H9 (cell line): ENCODE data around the gene ZMAT3. TPM values are rescaled to one million over a fixed set of nuclear protein-coding genes. Genes with fewer than 3 reads are reported as not detected.

Source experiments
- DNase-seq: peaks from one replicate; pipeline ENCODE4 v3.0.0-alpha.2; 2017
- H2AFZ ChIP-seq: one replicate; pipeline ENCODE4 v1.6.1; 2013; ENCODE audit warnings: mild to moderate bottlenecking, low read length, control low read depth, moderate library complexity
- H2AK5ac ChIP-seq: 2 replicates; pipeline ENCODE4 v1.6.1; 2013; ENCODE audit warnings: low read length, control low read depth, mixed read lengths; ENCODE audit not compliant: insufficient read length
- H2BK120ac ChIP-seq: one replicate; pipeline ENCODE4 v1.6.1; 2013; ENCODE audit warnings: low read depth, mild to moderate bottlenecking, low read length, control low read depth, inconsistent platforms; ENCODE audit not compliant: poor library complexity, severe bottlenecking
- H2BK12ac ChIP-seq: 2 replicates; pipeline ENCODE4 v1.6.1; 2013; ENCODE audit warnings: low read length, control low read depth, mixed read lengths, low read depth; ENCODE audit not compliant: insufficient read length
- H2BK15ac ChIP-seq: 2 replicates; pipeline ENCODE4 v1.6.1; 2013; ENCODE audit warnings: low read depth, low read length, control low read depth
- H2BK20ac ChIP-seq: one replicate; pipeline ENCODE4 v1.6.1; 2013; ENCODE audit warnings: low read depth, mild to moderate bottlenecking, low read length, control low read depth, inconsistent platforms; ENCODE audit not compliant: poor library complexity, severe bottlenecking
- H2BK5ac ChIP-seq: 2 replicates; pipeline ENCODE4 v1.6.1; 2013; ENCODE audit warnings: low read length, control low read depth, mixed read lengths; ENCODE audit not compliant: insufficient read length
- H3K14ac ChIP-seq: 2 replicates; pipeline ENCODE4 v1.6.1; 2013; ENCODE audit warnings: low read length, control low read depth; ENCODE audit not compliant: insufficient read depth
- H3K18ac ChIP-seq: 2 replicates; pipeline ENCODE4 v1.6.1; 2013; ENCODE audit warnings: low read depth, mild to moderate bottlenecking, mixed read lengths, low read length, control low read depth; ENCODE audit not compliant: insufficient read length
- H3K23ac ChIP-seq: 2 replicates; pipeline ENCODE4 v1.6.1; 2013; ENCODE audit warnings: low read length, control low read depth, mixed read lengths, low read depth; ENCODE audit not compliant: insufficient read length
- H3K23me2 ChIP-seq: 2 replicates; pipeline ENCODE4 v1.6.1; 2013; ENCODE audit warnings: low read depth, mild to moderate bottlenecking, mixed read lengths, low read length, control low read depth; ENCODE audit not compliant: insufficient read length, poor library complexity, severe bottlenecking
- H3K27ac ChIP-seq: 2 replicates; pipeline ENCODE4 v1.5.1; 2013; ENCODE audit warnings: low read length, control low read depth, mixed read lengths, low read depth; ENCODE audit not compliant: insufficient read length
- H3K27me3 ChIP-seq: 2 replicates; pipeline ENCODE4 v1.6.1; 2013; ENCODE audit warnings: low read length, control low read depth, inconsistent platforms; ENCODE audit not compliant: insufficient read depth
- H3K4ac ChIP-seq: 2 replicates; pipeline ENCODE4 v1.6.1; 2013; ENCODE audit warnings: low read depth, mild to moderate bottlenecking, control low read depth, inconsistent platforms, low read length, moderate library complexity
- H3K4me1 ChIP-seq: 2 replicates; pipeline ENCODE4 v1.6.1; 2013; ENCODE audit warnings: low read length, control low read depth, inconsistent platforms; ENCODE audit not compliant: insufficient read depth
- H3K4me2 ChIP-seq: 2 replicates; pipeline ENCODE4 v1.6.1; 2013; ENCODE audit warnings: low read length, control low read depth, mixed read lengths; ENCODE audit not compliant: insufficient read length, insufficient read depth
- H3K56ac ChIP-seq: 2 replicates; pipeline ENCODE4 v1.6.1; 2013; ENCODE audit warnings: low read depth, mild to moderate bottlenecking, mixed read lengths, low read length, control low read depth; ENCODE audit not compliant: insufficient read length
- H3K79me1 ChIP-seq: 2 replicates; pipeline ENCODE4 v1.6.1; 2013; ENCODE audit warnings: low read depth, mild to moderate bottlenecking, moderate library complexity, low read length, control low read depth, inconsistent platforms; ENCODE audit not compliant: insufficient read depth, poor library complexity, severe bottlenecking
- H3K79me2 ChIP-seq: 2 replicates; pipeline ENCODE4 v1.6.1; 2013; ENCODE audit warnings: low read length, control low read depth, inconsistent platforms; ENCODE audit not compliant: insufficient read depth
- H3K9ac ChIP-seq: 2 replicates; pipeline ENCODE4 v1.6.1; 2013; ENCODE audit warnings: low read length, control low read depth, mixed read lengths; ENCODE audit not compliant: insufficient read length; ENCODE audit errors: extremely low read depth
- H3K9me3 ChIP-seq: one replicate; pipeline ENCODE4 v1.6.1; 2013; ENCODE audit warnings: low read depth, low read length, inconsistent platforms; ENCODE audit not compliant: control insufficient read depth
- H3T11ph ChIP-seq: one replicate; pipeline ENCODE4 v1.6.1; 2013; ENCODE audit warnings: mild to moderate bottlenecking, low read length, control low read depth, inconsistent platforms
- H4K20me1 ChIP-seq: one replicate; pipeline ENCODE4 v1.6.1; 2013; ENCODE audit not compliant: control insufficient read depth, insufficient read length, insufficient read depth
- H4K5ac ChIP-seq: 2 replicates; pipeline ENCODE4 v1.6.1; 2013; ENCODE audit warnings: low read depth, mild to moderate bottlenecking, mixed read lengths, low read length, control low read depth; ENCODE audit not compliant: insufficient read length
- H4K8ac ChIP-seq: replicated peaks from 2 replicates; pipeline ENCODE4 v1.6.1; 2013; ENCODE audit warnings: low read length, control low read depth, mixed read lengths, low read depth; ENCODE audit not compliant: insufficient read length
- H4K91ac ChIP-seq: 2 replicates; pipeline ENCODE4 v1.6.1; 2013; ENCODE audit warnings: low read depth, mild to moderate bottlenecking, moderate library complexity, mixed read lengths, low read length, control low read depth; ENCODE audit not compliant: insufficient read length
- H3K27ac Mint-ChIP-seq, 3 experiments: 2 replicates in 2 of 3; 3 replicates in 1 of 3; pipeline ENCODE4 v1.8.0; 2020 to 2021; ENCODE audit warnings: mixed read lengths in 3 of 3, mild to moderate bottlenecking in 1 of 3, moderate library complexity in 1 of 3
- H3K27me3 Mint-ChIP-seq: 2 replicates; pipeline ENCODE4 v1.8.0; 2021; ENCODE audit warnings: low read depth, mild to moderate bottlenecking, moderate library complexity, mixed read lengths
- H3K36me3 Mint-ChIP-seq, 3 experiments: 2 replicates in 2 of 3; 3 replicates in 1 of 3; pipeline ENCODE4 v1.8.0; 2020 to 2021; ENCODE audit warnings: low read depth in 3 of 3, mixed read lengths in 3 of 3; ENCODE audit not compliant: insufficient read depth in 1 of 3
- H3K4me1 Mint-ChIP-seq, 2 experiments: 2 replicates each; pipeline ENCODE4 v1.8.0; 2020; ENCODE audit warnings: mixed read lengths in 2 of 2
- H3K4me3 Mint-ChIP-seq, 2 experiments: 2 replicates in 1 of 2; 3 replicates in 1 of 2; pipeline ENCODE4 v1.8.0; 2020 to 2021; ENCODE audit warnings: mild to moderate bottlenecking in 2 of 2, mixed read lengths in 2 of 2, moderate library complexity in 1 of 2
- H3K9me3 Mint-ChIP-seq, 2 experiments: 2 replicates in 1 of 2; 3 replicates in 1 of 2; pipeline ENCODE4 v1.8.0; 2020; ENCODE audit warnings: mild to moderate bottlenecking in 2 of 2, mixed read lengths in 2 of 2, moderate library complexity in 1 of 2
- CTCF ChIP-seq: fragments of 200-600 bp; sonication (generic); conservative IDR thresholded peaks from 3 replicates; pipeline ENCODE4 v1.8.0; 2021; ENCODE audit warnings: antibody characterized with exemption, mild to moderate bottlenecking
- WGBS: extraction: QIAGEN DNeasy Blood & Tissue Kit; methylation state at CpG from one replicate; pipeline ENCODE4 v1.1.7; 2013; ENCODE audit warnings: missing lambda C conversion rate, low lambda C conversion rate, mixed read lengths; ENCODE audit not compliant: insufficient read length; ENCODE audit errors: extremely low coverage; 5-methylcytosine and 5-hydroxymethylcytosine counted together
- total RNA-seq: library from RNA; stranded (reverse); gene quantifications from 2 replicates; pipeline ENCODE4 v1.2.1, GENCODE V29; 2021

Gene ZMAT3
- total RNA-seq, 1 experiment from 2014 or later: 9.4 TPM

DNA sequence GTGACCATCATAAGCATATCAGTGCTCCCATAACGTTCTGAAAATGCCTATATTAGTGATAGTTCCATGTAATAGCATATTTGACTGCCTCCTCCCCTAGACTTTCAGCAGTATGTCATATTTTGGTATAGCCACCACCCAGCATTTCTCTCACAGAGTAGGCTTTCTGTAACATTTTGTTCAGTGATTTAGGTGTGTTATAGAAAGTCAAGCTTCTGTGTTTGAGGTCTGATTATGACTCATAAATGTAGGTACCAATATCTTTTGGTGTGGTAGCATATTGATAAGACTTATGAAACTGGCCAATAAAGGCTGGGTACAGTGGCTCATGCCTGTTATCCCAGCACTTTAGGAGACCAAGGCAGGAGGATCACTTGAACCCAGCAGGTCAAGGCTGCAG is 34.3 kb upstream of the ZMAT3 start:
- H3K23me2 ChIP-seq: no peaks in the 10 kb centered on the region
- TF ChIP-seq CTCF: no peak
- no peaks in the 10 kb centered on the region for H3K79me2 ChIP-seq
- H2BK12ac ChIP-seq: no peak overlapping the region
- Mint-ChIP-seq H3K27me3 (no peaks in the 10 kb centered on the region; the same call in 1 of the 2 replicates), H3K9me3 (peaks cover 6 to 7% of the 10 kb centered on the region in 2 experiments; a peak in 4 of 5 replicates), H3K27ac (no peak overlapping the region), H3K4me3 (no peak overlapping the region), H3K4me1 (no peaks in the 10 kb centered on the region), H3K36me3 (peaks cover 0 to 6% (median 5%) of the 10 kb centered on the region in 3 experiments; a peak in 2 of 7 replicates)
- no peak overlapping the region for H3T11ph ChIP-seq
- H4K5ac ChIP-seq: no peak overlapping the region
- H2AFZ ChIP-seq: no peak overlapping the region
- H3K4ac ChIP-seq: no peak overlapping the region
- no peak overlapping the region for H3K4me2 ChIP-seq
- no peak overlapping the region for H2BK5ac ChIP-seq
- no peak overlapping the region for H2BK15ac ChIP-seq
- no peaks in the 10 kb centered on the region for H3K9me3 ChIP-seq
- H3K14ac ChIP-seq: no peak overlapping the region
- H3K79me1 ChIP-seq: no peaks in the 10 kb centered on the region
- H3K27me3 ChIP-seq: no peaks in the 10 kb centered on the region
- no peak overlapping the region for H3K18ac ChIP-seq
- H3K23ac ChIP-seq: no peak overlapping the region
- WGBS: no CpG with 5 or more reads among the region's 1 CpG
- DNase-seq: no peak
- no peak overlapping the region for H4K8ac ChIP-seq
- H4K20me1 ChIP-seq: no peaks in the 10 kb centered on the region
- H4K91ac ChIP-seq: no peak overlapping the region
- no peak overlapping the region for H3K56ac ChIP-seq
- H3K27ac ChIP-seq: no peak overlapping the region
- H3K4me1 ChIP-seq: no peaks in the 10 kb centered on the region
- H2AK5ac ChIP-seq: no peak overlapping the region
- H2BK20ac ChIP-seq: no peak overlapping the region
- no peak overlapping the region for H2BK120ac ChIP-seq
- H3K9ac ChIP-seq: no peak overlapping the region
